Esophagus squamous epithelium (tissue), 5 donors: ENCODE results near the gene LIF. TPM values are rescaled to one million over a fixed set of nuclear protein-coding genes. Genes with fewer than 3 reads are reported as not detected.
A peak's percentile ranks its signal among the peaks of the same experiment; 100 is the strongest.

ENCODE experiments used
- DNase-seq: peaks from one replicate; lab custom pipeline; 2025; lab: John Stamatoyannopoulos, UW
- H3K27ac ChIP-seq, 4 donors: fragments of 200-600 bp; sonication (generic); one replicate each; pipeline ENCODE4 v1.5.1; 2016 to 2019; ENCODE audit warnings: mild to moderate bottlenecking in 1 of 4
- H3K27me3 ChIP-seq, 4 donors: fragments of 200-600 bp; sonication (generic); 1 replicate in 3 of 4; 2 replicates in 1 of 4; pipeline versions ENCODE4 v1.5.1 to v1.6.0; 2017 to 2021; ENCODE audit warnings: antibody characterized with exemption in 1 of 4
- H3K36me3 ChIP-seq, 3 donors: fragments of 200-600 bp; sonication (generic); one replicate each; pipeline ENCODE4 v1.5.1; 2016 to 2019
- H3K4me1 ChIP-seq, 3 donors: fragments of 200-600 bp; sonication (generic); one replicate each; pipeline ENCODE4 v1.5.1; 2017 to 2019
- H3K4me3 ChIP-seq, 4 donors: fragments of 200-600 bp; sonication (generic); 1 replicate in 3 of 4; 2 replicates in 1 of 4; pipeline ENCODE4 v1.5.1; 2016 to 2019; ENCODE audit warnings: mild to moderate bottlenecking in 2 of 4, moderate library complexity in 1 of 4
- H3K9me3 ChIP-seq, 3 donors: fragments of 200-600 bp; sonication (generic); one replicate each; pipeline ENCODE4 v1.5.1; 2016 to 2019
- POLR2A ChIP-seq, 4 donors: fragments of 450-650 bp; IDR thresholded peaks; one replicate each; pipeline ENCODE4 v1.6.1; 2017; ENCODE audit warnings: antibody characterized with exemption in 4 of 4, mild to moderate bottlenecking in 4 of 4, moderate library complexity in 3 of 4
- WGBS, 2 donors: methylation state at CpG; one replicate each; pipeline ENCODE4 v1.1.5; 2018; 5-methylcytosine and 5-hydroxymethylcytosine counted together
- intact Hi-C: fragments of 100-400 bp; cut with DNase I; formaldehyde crosslinking; loops from one replicate; pipeline ENCODE4 v1.15.0; 2022
- total RNA-seq, 4 donors: library from RNA; depleted of rRNA; stranded (reverse); fragments of >200 nt; gene quantifications; one replicate each; pipeline ENCODE4 v1.1.0, GENCODE V29; 2016
- TF ChIP-seq, protein P1 (sequence below), 6 experiments: fragments of 450-650 bp in 4 of 6; fragments of 200-600 bp in 2 of 6; sonication (generic) in 2 of 6; IDR thresholded peaks; one replicate each; pipeline ENCODE4 v1.5.1; 2016 to 2019; ENCODE audit warnings: antibody characterized with exemption in 6 of 6, mild to moderate bottlenecking in 4 of 6, moderate library complexity in 4 of 6
- donor health status: DM: yes; HTN: yes; CAD: no.

Gene LIF
- total RNA-seq, 4 donors from 2014 or later: 0.08 to 0.76 (median 0.10) TPM

DNA sequence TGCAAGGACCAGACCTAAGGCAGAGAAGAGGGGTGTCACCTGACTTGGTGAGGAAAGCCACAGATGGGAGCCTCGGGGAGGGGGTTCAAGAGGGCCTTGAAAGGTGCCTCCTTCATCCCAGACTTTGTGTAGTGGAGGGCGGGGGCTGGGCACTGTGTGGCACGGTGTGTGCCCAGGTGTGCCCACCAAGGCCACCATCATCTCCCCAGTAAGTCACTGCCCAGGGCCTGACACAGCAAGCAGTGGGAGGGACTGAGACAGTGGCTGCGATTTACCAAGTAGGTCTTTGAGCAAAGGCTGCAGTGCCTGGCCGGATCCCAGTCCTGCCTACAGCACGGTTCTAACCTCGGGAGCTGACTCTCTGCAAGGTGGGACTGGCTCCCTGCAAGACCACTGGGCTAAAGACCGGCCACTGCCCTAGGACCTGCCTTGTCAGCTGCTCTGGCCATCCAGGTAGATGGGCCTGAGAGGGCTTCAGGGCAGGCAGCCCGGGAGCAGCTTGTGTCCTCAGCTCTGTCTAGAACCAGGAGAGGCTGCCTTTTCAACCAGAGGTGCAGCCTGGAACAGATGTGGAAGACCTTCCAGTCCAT, 18.7 kb upstream of the LIF start:
- no peaks in the 10 kb centered on the region for H3K9me3 ChIP-seq
- H3K4me3 ChIP-seq: peak overlapping the region in 1 of 4 donors; percentile 50
- no peaks in the 10 kb centered on the region for H3K27me3 ChIP-seq
- no peaks in the 10 kb centered on the region for H3K36me3 ChIP-seq
- H3K27ac ChIP-seq: peak overlapping the region in 2 of 4 donors; percentile 49 to 72
- H3K4me1 ChIP-seq: peaks cover 17 to 37% (median 20%) of the 10 kb centered on the region in 3 donors
- WGBS, 2 donors: 83 to 89% methylated on average over 2 to 6 of the region's 9 CpGs
- no peak for DNase-seq
- TF ChIP-seq POLR2A (IDR thresholded peaks at IDR 0.05): no peak
- TF ChIP-seq, protein P1, sequence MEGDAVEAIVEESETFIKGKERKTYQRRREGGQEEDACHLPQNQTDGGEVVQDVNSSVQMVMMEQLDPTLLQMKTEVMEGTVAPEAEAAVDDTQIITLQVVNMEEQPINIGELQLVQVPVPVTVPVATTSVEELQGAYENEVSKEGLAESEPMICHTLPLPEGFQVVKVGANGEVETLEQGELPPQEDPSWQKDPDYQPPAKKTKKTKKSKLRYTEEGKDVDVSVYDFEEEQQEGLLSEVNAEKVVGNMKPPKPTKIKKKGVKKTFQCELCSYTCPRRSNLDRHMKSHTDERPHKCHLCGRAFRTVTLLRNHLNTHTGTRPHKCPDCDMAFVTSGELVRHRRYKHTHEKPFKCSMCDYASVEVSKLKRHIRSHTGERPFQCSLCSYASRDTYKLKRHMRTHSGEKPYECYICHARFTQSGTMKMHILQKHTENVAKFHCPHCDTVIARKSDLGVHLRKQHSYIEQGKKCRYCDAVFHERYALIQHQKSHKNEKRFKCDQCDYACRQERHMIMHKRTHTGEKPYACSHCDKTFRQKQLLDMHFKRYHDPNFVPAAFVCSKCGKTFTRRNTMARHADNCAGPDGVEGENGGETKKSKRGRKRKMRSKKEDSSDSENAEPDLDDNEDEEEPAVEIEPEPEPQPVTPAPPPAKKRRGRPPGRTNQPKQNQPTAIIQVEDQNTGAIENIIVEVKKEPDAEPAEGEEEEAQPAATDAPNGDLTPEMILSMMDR (IDR thresholded peaks at IDR 0.05): no peak
- intact Hi-C loops: no loop called here

DNA sequence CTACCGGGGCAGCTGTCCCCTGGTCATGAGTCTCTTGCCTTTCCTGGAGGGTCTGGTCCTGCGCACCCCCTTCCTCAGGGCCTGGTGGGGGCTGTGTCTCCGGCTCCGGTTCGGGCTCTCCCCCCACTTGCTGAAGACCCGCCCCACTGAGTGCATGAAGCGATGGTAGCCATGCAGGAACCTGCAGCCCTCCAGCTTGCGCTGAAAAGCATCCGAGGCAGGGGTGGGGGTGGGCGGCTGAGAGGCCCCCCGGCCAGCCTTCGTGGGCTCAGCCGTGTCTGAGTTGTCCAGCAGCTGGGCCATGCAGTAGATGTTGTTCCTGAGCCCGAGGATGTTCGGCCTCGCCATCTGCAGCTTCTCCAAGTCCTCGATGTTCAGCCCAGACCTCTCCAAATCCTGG, 17.3 kb upstream of the LIF start:
- no peak for DNase-seq
- no peaks in the 10 kb centered on the region for H3K27me3 ChIP-seq
- H3K4me3 ChIP-seq: no peak overlapping the region
- peaks cover 17 to 37% (median 20%) of the 10 kb centered on the region in 3 donors for H3K4me1 ChIP-seq
- intact Hi-C loops: no loop called here
- TF ChIP-seq, protein P1 (IDR thresholded peaks at IDR 0.05): no peak
- no peak for TF ChIP-seq POLR2A (IDR thresholded peaks at IDR 0.05)
- no peak overlapping the region for H3K27ac ChIP-seq
- H3K9me3 ChIP-seq: no peaks in the 10 kb centered on the region
- WGBS, 2 donors: no CpG with 5 or more reads among the region's 17 CpGs
- no peaks in the 10 kb centered on the region for H3K36me3 ChIP-seq

DNA sequence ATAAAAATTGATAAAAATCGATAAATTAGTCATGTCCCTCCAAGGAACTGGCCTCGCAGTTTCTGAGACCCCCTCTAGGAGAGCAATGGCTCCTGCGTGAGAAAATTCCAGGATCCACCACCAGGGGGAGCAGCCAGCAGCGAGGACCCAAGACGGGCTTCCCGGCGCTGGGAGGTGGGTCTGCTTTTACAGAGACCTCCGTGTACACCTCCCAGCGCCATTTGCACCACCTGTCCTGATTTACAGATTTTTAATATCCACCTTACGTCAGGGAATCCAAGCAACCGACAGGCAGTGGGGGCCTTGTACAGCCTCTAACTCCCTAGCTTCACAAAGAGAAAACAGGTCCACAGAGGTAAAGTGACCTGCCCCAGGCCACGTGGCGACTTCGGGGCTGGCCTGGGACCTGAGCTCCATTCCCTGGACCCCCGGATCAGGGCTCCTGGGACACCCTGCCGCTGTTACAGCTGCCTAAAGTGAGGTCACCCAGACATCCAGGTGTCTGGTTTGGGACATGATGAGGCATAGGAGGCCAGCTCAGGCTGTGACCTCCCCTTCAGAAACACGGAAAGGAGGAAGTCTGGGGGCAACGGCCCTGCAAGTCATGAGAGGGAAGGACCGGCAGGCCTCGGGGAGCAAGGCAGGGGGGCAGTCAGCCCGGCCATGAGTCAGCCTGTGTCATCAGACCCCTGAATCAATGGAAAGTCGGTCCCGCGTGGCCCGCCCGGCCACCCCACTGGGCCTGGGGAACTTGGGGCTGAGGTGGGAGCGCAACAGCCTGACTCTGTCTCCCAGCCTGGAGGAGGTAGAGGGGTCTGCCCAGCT, 16.6 kb upstream of the LIF start:
- no peaks in the 10 kb centered on the region for H3K36me3 ChIP-seq
- no peaks in the 10 kb centered on the region for H3K27me3 ChIP-seq
- H3K4me1 ChIP-seq: peaks cover 17 to 34% (median 20%) of the 10 kb centered on the region in 3 donors
- H3K27ac ChIP-seq: peak overlapping the region in 1 of 4 donors; percentile 47
- no peak for DNase-seq
- intact Hi-C loops: no loop called here
- no peak for TF ChIP-seq POLR2A (IDR thresholded peaks at IDR 0.05)
- TF ChIP-seq, protein P1 (IDR thresholded peaks at IDR 0.05): peak; percentile 94 to 100 (median 98)
- 8 to 22% methylated on average over 13 to 23 of the region's 27 CpGs for WGBS, 2 donors
- peak overlapping the region in 3 of 4 donors; percentile 6 to 48 (median 11) for H3K4me3 ChIP-seq
- H3K9me3 ChIP-seq: no peaks in the 10 kb centered on the region

DNA sequence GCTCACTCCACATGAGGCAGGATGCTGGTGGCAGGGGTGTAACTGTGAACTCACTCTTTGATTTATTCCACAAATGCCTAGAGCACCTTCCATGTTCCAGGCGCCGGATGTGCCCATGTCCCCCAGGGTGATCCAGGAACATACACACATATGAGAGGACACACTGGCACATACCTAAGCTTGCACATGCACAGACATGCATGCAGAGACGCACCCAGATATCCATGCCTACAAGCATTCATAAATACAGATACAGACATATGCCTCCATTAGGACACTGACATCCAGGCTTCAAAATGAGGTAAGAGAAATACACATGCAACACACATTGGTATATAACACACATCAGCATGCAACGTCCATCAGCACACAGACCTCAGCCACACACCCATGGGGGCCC, 15.6 kb upstream of the LIF start:
- DNase-seq: no peak
- H3K4me1 ChIP-seq: peaks cover 17 to 27% (median 20%) of the 10 kb centered on the region in 3 donors
- intact Hi-C loops: no loop called here
- 29 to 48% methylated on average over 3 to 4 of the region's 4 CpGs for WGBS, 2 donors
- no peaks in the 10 kb centered on the region for H3K36me3 ChIP-seq
- H3K9me3 ChIP-seq: no peaks in the 10 kb centered on the region
- H3K4me3 ChIP-seq: no peak overlapping the region
- H3K27ac ChIP-seq: peak overlapping the region; percentile 14 to 47 (median 24)
- TF ChIP-seq, protein P1 (IDR thresholded peaks at IDR 0.05): no peak
- no peak for TF ChIP-seq POLR2A (IDR thresholded peaks at IDR 0.05)
- H3K27me3 ChIP-seq: no peaks in the 10 kb centered on the region

DNA sequence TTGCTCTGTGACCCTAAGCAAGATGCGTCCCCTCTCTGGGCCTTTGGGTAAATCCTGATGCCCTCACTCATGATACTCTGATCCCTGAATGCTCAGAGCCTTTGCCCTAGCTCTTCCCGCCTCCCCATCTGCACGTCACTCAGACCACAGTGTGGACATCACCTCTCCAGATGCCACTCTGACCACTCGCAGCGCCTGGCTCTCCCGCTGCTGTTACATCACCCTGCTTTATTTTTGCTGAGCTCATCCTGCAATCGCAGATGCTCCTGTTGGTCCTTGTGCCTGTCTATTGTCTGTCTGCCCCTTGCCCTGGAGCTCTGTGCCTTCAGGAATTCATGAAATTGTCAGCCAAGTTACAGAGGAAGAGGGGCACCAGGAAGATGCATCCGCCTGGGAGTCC, 14.6 kb upstream of the LIF start:
- no peaks in the 10 kb centered on the region for H3K9me3 ChIP-seq
- no peaks in the 10 kb centered on the region for H3K27me3 ChIP-seq
- H3K27ac ChIP-seq: no peak overlapping the region
- intact Hi-C loops: no loop called here
- DNase-seq: no peak
- peaks cover 17 to 34% (median 20%) of the 10 kb centered on the region in 3 donors for H3K4me1 ChIP-seq
- TF ChIP-seq, protein P1 (IDR thresholded peaks at IDR 0.05): no peak
- no peak for TF ChIP-seq POLR2A (IDR thresholded peaks at IDR 0.05)
- H3K4me3 ChIP-seq: no peak overlapping the region
- WGBS, 2 donors: 65 to 87% methylated on average over 8 of the region's 8 CpGs
- H3K36me3 ChIP-seq: no peaks in the 10 kb centered on the region
